ENCODE measurements around the gene SAFB2. TPM values are rescaled to one million over a fixed set of nuclear protein-coding genes. Genes with fewer than 3 reads are reported as not detected.

SAFB2 gene
- total RNA-seq: 37.8 and 41.4 TPM in 2 replicates

DNA sequence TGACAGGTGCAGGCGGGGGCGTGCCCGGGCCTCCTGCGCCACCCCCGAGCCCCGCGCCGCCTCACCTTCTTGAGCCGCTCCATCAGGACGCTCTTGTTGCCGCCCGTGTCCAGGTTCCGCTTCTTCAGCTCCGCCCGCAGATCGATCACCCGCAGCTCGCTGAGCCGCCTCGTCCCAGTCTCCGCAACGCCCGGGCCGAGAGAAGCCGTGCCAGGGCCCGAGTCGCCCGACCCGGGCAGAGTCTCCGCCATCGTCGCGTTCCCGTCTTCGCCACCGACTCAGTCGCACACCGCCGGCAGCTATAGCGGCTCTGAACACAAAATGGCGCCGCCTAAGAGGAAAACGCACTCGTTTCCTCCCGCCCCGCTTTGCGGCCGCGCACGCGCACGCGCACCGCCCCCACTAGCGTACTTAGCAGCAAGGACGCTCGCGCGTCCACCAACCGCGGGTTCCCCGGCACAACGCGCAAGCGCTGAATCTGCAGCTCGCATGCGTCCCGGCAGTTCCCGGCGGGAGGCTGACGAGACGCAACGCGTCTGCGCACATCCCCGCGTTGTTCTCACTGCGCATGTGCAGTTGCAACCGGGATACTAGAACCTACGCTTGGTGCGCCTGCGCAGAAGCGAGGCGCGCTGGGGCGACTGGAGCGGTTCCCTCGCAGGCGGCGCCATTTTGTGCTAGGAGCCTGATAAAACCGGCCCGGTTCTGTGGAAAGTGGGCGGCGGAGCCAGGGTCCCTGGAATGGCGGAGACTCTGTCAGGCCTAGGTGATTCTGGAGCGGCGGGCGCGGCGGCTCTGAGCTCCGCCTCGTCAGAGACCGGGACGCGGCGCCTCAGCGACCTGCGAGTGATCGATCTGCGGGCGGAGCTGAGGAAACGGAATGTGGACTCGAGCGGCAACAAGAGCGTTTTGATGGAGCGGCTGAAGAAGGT is at the start of gene SAFB2, which contains the start of gene SAFB:
Gene SAFB2, minus strand, starts transcription at position 312 of the 932 bp plus-strand sequence. Its CDS starts 61 bp downstream, at position 251.
Gene SAFB, plus strand, starts transcription at position 619 of the 932 bp plus-strand sequence. Its CDS starts 123 bp downstream, at position 742.

DNA sequence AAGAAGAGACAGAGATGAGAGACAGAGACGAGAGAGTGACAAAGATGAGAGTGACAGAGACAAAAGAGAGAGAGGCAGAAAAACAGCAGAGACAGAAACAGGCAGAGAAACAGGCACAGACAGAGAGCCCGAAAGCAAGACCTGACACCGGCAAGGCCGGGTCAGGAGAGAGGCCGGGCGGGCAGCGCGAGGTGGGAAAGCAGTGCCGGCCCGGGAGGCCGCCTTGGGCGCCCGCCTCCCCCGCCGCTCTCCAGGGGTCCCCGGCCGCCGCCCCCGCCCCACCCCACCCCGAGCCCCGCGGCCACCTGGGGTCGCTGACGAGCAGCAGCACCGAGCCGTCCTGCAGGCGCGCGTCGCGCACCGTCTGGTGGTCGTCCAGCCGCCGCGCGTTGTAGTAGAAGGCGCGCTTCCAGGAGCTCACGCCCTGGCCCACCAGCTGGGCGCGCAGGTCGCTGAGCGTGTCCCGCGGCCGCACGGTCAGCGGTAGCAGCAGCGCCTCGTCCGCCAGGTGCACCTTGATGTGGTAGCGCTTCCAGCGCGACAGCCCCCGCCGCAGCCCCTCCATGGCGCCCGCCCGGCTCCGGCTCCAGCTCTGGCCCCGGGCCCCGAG is 55.1 kb downstream of the SAFB2 start, which contains the start of gene TINCR:
Gene TINCR, minus strand, starts transcription at position 594 of the 610 bp plus-strand sequence.

Other genes starting within 250 kb of the SAFB2 start
- not detected in 2 replicates for gene ZNRF4, start 167.4 kb downstream of the SAFB2 start, total RNA-seq
- 0.28 TPM in 1 of 2 replicates, not detected in the other for gene TINCR, start 54.8 kb downstream of the SAFB2 start, total RNA-seq
- gene SAFB, start 307 bp upstream of the SAFB2 start, total RNA-seq: 36.9 and 71.9 TPM in 2 replicates
- 25.1 and 32.2 TPM in 2 replicates for gene MICOS13, start 57.7 kb upstream of the SAFB2 start, total RNA-seq
- gene HSD11B1L, start 58.3 kb upstream of the SAFB2 start, total RNA-seq: 5.4 and 20.0 TPM in 2 replicates
- 522 and 545 TPM in 2 replicates for gene RPL36, start 67.5 kb upstream of the SAFB2 start, total RNA-seq
- gene LONP1, start 97.4 kb upstream of the SAFB2 start, total RNA-seq: 135 and 146 TPM in 2 replicates
- not detected in 2 replicates for gene CATSPERD, start 97.9 kb upstream of the SAFB2 start, total RNA-seq
- gene PRR22, start 162.0 kb upstream of the SAFB2 start, total RNA-seq: under 0.01 and 0.19 TPM in 2 replicates
- 21.4 and 44.1 TPM in 2 replicates for gene DUS3L, start 168.4 kb upstream of the SAFB2 start, total RNA-seq
- gene NRTN, start 182.3 kb upstream of the SAFB2 start, total RNA-seq: 0.28 TPM in 1 of 2 replicates, not detected in the other
- not detected in 2 replicates for gene FUT6, start 216.9 kb upstream of the SAFB2 start, total RNA-seq
- gene FUT3, start 228.7 kb upstream of the SAFB2 start, total RNA-seq: under 0.01 TPM in 1 of 2 replicates, not detected in the other
- not detected in 2 replicates for gene FUT5, start 247.8 kb upstream of the SAFB2 start, total RNA-seq